Measurements from ENCODE around the gene C2orf72. TPM values are rescaled to one million over a fixed set of nuclear protein-coding genes. Genes with fewer than 3 reads are reported as not detected.

The C2orf72 gene
- polyA plus RNA-seq, 3 donors: 0.46 to 5.1 (median 1.3) TPM

Other genes with a start within 250 kb of the C2orf72 start
- 10 to 100 TPM; 28.3 to 31.8 (median 31.2) TPM for gene ITM2C, start 172.6 kb upstream of the C2orf72 start, polyA plus RNA-seq
- gene GPR55, start 112.3 kb upstream of the C2orf72 start, polyA plus RNA-seq: under 1 TPM; 0.05 to 0.18 (median 0.11) TPM
- gene SPATA3, start 41.4 kb upstream of the C2orf72 start, polyA plus RNA-seq: not detected
- gene PSMD1, start 19.3 kb downstream of the C2orf72 start, polyA plus RNA-seq: 10 to 100 TPM; 10.2 to 38.2 (median 32.5) TPM
- under 1 TPM; 0.05 to 0.67 (median 0.12) TPM for gene HTR2B, start 87.5 kb downstream of the C2orf72 start, polyA plus RNA-seq
- gene ARMC9, start 161.1 kb downstream of the C2orf72 start, polyA plus RNA-seq: 1 to 10 TPM; 1.5 to 8.7 (median 4.0) TPM

All from adipose tissue (tissue), 3 donors.